ENCODE results near the gene ZNF154. TPM values are rescaled to one million over a fixed set of nuclear protein-coding genes. Genes with fewer than 3 reads are reported as not detected.

The ZNF154 gene
- total RNA-seq, 1 experiment from 2014 or later: 20.0 TPM

GRCh38 chr19:57719901-57720519, 11.0 kb upstream of the ZNF154 start (continued):
- no peak for TF ChIP-seq ZNF396 (CRISPR knock-in tag; IDR thresholded peaks at IDR 0.05; ENCODE audit: borderline replicate concordance)
- no peak for TF ChIP-seq FOXP1 (CRISPR knock-in tag; IDR thresholded peaks at IDR 0.05; ENCODE audit: borderline replicate concordance)
- no peak for TF ChIP-seq GTF2I (CRISPR knock-in tag; conservative IDR thresholded peaks at IDR 0.05)
- TF ChIP-seq SMAD3 (CRISPR knock-in tag; IDR thresholded peaks at IDR 0.05; ENCODE audit: borderline replicate concordance): no peak
- TF ChIP-seq NFATC4 (CRISPR knock-in tag; IDR thresholded peaks at IDR 0.05): no peak
- no peak for TF ChIP-seq JUN (CRISPR knock-in tag; IDR thresholded peaks at IDR 0.05)

- peak; percentile 58 for ATAC-seq
- Mint-ChIP-seq H3K27me3 (ENCODE audit: low read depth) (peaks cover 16% of the 10 kb centered on the region; the same call in 1 of the 2 replicates), H3K9me3 (peaks cover 9% of the 10 kb centered on the region; the same call in 1 of the 2 replicates), H3K36me3 (peaks cover 36% of the 10 kb centered on the region), H3K4me3 (no peak overlapping the region), H3K4me1 (peaks cover 14% of the 10 kb centered on the region), H3K27ac (no peak overlapping the region)
- no peak for DNase-seq (ENCODE audit: low spot score)
- ChIA-PET POLR2A (no interaction called here), CTCF (interaction anchor here (1.1 kb wide), 1 partner anchor 38 kb away, joined by 6 read pairs; the partner anchor contains the start of gene ZNF551)
- TF ChIP-seq SMAD4 (CRISPR knock-in tag; IDR thresholded peaks at IDR 0.05) (no peak), JUN (CRISPR knock-in tag; IDR thresholded peaks at IDR 0.05) (no peak), CTCF (IDR thresholded peaks at IDR 0.05) (no peak), IRF2 (CRISPR knock-in tag; IDR thresholded peaks at IDR 0.05; ENCODE audit: borderline replicate concordance, low read depth) (no peak), E2F1 (CRISPR knock-in tag; IDR thresholded peaks at IDR 0.05) (no peak), ZBTB21 (CRISPR knock-in tag; IDR thresholded peaks at IDR 0.05; ENCODE audit: borderline replicate concordance) (no peak), AFF4 (CRISPR knock-in tag; IDR thresholded peaks at IDR 0.05; ENCODE audit: borderline replicate concordance) (no peak), ZNF671 (CRISPR knock-in tag; IDR thresholded peaks at IDR 0.05) (no peak), PRRX2 (CRISPR knock-in tag; IDR thresholded peaks at IDR 0.05) (no peak), MLX (CRISPR knock-in tag; IDR thresholded peaks at IDR 0.05) (no peak), ZSCAN18 (CRISPR knock-in tag; IDR thresholded peaks at IDR 0.05) (no peak), ZNF512 (CRISPR knock-in tag; IDR thresholded peaks at IDR 0.05; ENCODE audit: borderline replicate concordance) (no peak), HMGA2 (CRISPR knock-in tag; IDR thresholded peaks at IDR 0.05) (no peak), ZNF121 (CRISPR knock-in tag; IDR thresholded peaks at IDR 0.05) (no peak), RORB (CRISPR knock-in tag; IDR thresholded peaks at IDR 0.05) (no peak), EMX1 (CRISPR knock-in tag; IDR thresholded peaks at IDR 0.05) (no peak)
Measured at GRCh38 chr19:57719424-57719823, 10.4 kb upstream of the ZNF154 start.
